ENCODE results near the gene FZR1.

DNA sequence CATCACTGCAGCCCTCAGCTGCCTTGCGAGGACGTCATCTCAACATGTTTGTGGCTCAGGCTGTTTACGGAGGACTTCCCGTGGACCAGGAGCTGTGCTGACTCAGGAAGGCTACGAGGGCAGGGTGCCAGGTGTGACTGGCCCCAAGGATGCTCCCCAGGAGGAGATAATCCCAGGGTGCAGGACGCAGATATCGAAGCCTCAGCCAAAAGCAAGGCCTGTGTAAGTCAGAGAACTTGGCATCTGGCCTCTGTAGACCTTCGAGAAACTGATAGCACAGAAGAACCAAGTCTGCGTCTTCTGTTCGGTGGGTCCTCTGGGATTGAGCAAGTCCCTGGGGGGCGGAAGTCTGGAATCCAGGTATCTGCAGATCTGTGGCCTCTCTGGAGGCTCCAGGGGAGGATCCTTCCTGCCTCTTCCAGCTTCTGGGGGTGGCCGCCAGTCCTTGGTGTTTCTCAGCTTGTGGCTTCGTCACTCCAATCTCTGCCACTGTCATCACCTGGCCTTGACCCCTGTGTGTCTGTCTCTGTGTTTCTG lies 3.0 kb upstream of the FZR1 start:
- TF ChIP-seq, protein P1, sequence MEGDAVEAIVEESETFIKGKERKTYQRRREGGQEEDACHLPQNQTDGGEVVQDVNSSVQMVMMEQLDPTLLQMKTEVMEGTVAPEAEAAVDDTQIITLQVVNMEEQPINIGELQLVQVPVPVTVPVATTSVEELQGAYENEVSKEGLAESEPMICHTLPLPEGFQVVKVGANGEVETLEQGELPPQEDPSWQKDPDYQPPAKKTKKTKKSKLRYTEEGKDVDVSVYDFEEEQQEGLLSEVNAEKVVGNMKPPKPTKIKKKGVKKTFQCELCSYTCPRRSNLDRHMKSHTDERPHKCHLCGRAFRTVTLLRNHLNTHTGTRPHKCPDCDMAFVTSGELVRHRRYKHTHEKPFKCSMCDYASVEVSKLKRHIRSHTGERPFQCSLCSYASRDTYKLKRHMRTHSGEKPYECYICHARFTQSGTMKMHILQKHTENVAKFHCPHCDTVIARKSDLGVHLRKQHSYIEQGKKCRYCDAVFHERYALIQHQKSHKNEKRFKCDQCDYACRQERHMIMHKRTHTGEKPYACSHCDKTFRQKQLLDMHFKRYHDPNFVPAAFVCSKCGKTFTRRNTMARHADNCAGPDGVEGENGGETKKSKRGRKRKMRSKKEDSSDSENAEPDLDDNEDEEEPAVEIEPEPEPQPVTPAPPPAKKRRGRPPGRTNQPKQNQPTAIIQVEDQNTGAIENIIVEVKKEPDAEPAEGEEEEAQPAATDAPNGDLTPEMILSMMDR (IDR thresholded peaks at IDR 0.05 in 8 of 11, conservative IDR thresholded peaks at IDR 0.05 in 3 of 11) = no peak
- TF ChIP-seq POLR2A (IDR thresholded peaks at IDR 0.05) (no peak), POLR2AphosphoS5 (IDR thresholded peaks at IDR 0.05) (no peak)

Measured in spleen (tissue), 7 donors.